SU-DHL-6 (cell line): ENCODE data around the gene NUFIP1.

ENCODE experiments used
- EZH2phosphoT487 ChIP-seq: fragments of 200-600 bp; sonication (generic), shearing (Covaris generic); conservative IDR thresholded peaks from 2 replicates; pipeline ENCODE4 v1.6.1; 2018; ENCODE audit warnings: mild to moderate bottlenecking, antibody characterized with exemption, low read length, moderate library complexity, mixed read lengths
- TF ChIP-seq, protein P1 (sequence below): fragments of 200-600 bp; sonication (generic); IDR thresholded peaks from one replicate; pipeline ENCODE4 v1.5.1; 2017; ENCODE audit warnings: antibody characterized with exemption, mild to moderate bottlenecking, low read length, moderate library complexity; ENCODE audit not compliant: insufficient read depth, poor library complexity, severe bottlenecking

DNA sequence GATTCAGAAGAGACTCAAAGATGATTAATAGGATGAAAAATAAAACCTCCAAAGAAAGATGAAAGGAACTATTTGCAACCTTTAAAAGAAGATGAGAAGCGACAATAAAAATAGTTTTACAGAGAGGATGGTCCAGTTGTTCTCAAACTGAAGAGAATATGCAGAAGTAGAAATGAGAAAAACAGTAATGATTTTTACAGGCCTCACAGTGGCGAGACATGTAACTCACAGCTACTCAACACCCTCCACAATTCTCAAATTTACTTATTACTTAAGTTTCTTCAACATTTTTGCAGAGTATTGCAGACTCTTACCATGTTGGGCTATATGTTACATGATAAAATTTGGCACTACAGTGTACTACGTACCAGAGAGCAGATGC is 20.8 kb downstream of the NUFIP1 start:
- TF ChIP-seq, protein P1, sequence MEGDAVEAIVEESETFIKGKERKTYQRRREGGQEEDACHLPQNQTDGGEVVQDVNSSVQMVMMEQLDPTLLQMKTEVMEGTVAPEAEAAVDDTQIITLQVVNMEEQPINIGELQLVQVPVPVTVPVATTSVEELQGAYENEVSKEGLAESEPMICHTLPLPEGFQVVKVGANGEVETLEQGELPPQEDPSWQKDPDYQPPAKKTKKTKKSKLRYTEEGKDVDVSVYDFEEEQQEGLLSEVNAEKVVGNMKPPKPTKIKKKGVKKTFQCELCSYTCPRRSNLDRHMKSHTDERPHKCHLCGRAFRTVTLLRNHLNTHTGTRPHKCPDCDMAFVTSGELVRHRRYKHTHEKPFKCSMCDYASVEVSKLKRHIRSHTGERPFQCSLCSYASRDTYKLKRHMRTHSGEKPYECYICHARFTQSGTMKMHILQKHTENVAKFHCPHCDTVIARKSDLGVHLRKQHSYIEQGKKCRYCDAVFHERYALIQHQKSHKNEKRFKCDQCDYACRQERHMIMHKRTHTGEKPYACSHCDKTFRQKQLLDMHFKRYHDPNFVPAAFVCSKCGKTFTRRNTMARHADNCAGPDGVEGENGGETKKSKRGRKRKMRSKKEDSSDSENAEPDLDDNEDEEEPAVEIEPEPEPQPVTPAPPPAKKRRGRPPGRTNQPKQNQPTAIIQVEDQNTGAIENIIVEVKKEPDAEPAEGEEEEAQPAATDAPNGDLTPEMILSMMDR = no peak
- no peak for TF ChIP-seq EZH2phosphoT487
